Upper lobe of left lung (tissue), 4 donors: ENCODE results near the gene TNMD.

Experiments
- POLR2A ChIP-seq, 4 donors: fragments of 450-650 bp; IDR thresholded peaks; one replicate each; pipeline ENCODE4 v1.5.1; 2016 to 2017; ENCODE audit warnings: antibody characterized with exemption in 4 of 4, mild to moderate bottlenecking in 2 of 4
- TF ChIP-seq, protein P1 (sequence below), 6 experiments: fragments of 450-650 bp in 4 of 6; fragments of 200-600 bp in 2 of 6; sonication (generic) in 2 of 6; IDR thresholded peaks; one replicate each; pipeline ENCODE4 v1.5.1; 2016 to 2019; ENCODE audit warnings: antibody characterized with exemption in 6 of 6

DNA sequence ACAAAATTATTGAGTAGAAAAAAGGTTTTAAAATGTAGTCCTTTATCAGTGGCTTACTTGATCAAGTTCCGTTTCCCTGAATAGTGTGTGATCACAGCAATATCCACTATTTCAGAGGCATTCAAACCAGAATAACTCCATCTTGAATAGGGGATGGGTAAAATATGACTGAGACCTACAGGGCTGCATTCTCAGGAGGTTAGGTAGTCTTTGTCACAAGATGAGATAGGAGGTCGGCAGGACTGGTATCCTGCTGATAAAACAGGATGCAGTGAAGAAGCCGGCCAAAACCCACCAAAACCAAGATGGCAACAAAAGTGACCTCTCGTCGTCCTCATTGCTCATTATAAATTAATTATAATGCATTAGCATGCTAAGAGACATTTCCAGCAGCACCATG is 27.2 kb downstream of the TNMD start:
- TF ChIP-seq, protein P1, sequence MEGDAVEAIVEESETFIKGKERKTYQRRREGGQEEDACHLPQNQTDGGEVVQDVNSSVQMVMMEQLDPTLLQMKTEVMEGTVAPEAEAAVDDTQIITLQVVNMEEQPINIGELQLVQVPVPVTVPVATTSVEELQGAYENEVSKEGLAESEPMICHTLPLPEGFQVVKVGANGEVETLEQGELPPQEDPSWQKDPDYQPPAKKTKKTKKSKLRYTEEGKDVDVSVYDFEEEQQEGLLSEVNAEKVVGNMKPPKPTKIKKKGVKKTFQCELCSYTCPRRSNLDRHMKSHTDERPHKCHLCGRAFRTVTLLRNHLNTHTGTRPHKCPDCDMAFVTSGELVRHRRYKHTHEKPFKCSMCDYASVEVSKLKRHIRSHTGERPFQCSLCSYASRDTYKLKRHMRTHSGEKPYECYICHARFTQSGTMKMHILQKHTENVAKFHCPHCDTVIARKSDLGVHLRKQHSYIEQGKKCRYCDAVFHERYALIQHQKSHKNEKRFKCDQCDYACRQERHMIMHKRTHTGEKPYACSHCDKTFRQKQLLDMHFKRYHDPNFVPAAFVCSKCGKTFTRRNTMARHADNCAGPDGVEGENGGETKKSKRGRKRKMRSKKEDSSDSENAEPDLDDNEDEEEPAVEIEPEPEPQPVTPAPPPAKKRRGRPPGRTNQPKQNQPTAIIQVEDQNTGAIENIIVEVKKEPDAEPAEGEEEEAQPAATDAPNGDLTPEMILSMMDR (IDR thresholded peaks at IDR 0.05) = no peak
- no peak for TF ChIP-seq POLR2A (IDR thresholded peaks at IDR 0.05)
